Measurements from ENCODE around the gene ITPKB.
"Not testable (repeated sequence)": the region's sequence is repeated elsewhere in the genome, so short reads cannot be mapped to it uniquely, and the experiment has no call there.

The ITPKB gene

DNA sequence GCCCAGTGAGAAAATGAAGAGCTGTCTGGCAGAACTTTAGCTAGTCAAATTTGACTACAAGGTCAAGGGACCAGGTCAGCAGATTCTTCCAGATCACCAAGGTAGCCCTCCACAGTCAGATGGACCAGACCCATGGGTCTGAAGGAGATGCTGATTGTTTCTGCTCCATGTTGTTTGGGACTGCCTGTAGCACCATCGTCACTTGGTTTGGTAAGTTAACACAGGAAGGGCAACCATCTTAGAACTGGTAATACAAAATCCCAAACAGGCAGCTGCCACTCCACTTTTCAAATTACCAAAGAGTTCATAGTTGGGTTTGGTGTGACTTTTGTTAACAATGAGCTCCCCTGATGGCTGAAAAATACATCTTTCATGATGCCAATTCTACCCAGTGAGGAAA, 9.0 kb downstream of the ITPKB start:
- no peak for DNase-seq

DNA sequence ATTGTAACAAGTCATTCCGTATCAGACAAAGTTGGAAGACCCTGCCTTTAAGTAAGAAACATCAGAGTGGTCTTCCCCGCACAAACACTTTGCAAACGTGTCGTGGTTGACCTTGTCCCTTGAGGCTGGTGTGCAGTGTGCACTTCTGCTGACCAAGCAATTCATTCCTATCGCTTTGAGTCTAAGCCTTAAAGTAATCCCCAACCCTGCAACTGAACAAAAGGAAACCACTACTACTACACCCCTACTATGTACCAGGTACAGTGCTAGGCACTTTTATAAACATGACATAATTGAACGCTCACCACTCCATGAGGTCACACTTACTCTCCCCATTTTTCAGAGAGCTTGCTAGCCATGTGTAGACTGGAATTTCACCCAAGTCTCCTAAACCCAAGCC, 10.6 kb downstream of the ITPKB start:
- no peak for DNase-seq

DNA sequence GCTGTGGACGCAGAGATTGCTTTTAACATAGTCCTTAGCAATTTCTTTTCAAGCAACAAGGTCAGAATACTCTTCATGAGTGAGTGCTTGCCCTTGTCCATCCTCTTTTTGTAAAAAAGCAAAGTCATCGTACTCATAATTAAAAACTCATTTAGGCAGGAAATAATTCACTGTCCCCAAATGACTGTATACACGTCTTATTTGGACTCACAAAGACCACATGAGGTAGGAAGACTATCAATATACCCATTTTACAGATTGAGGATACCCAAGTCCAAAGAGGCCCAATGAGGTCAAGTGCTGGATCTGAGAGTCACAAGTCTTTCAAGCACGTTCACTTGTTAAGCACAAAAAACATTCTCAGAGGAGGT, 13.2 kb downstream of the ITPKB start:
- no peak for DNase-seq

GRCh38 chr1:226723657-226724532, 15.2 kb downstream of the ITPKB start:
- DNase-seq, result no peak

DNA sequence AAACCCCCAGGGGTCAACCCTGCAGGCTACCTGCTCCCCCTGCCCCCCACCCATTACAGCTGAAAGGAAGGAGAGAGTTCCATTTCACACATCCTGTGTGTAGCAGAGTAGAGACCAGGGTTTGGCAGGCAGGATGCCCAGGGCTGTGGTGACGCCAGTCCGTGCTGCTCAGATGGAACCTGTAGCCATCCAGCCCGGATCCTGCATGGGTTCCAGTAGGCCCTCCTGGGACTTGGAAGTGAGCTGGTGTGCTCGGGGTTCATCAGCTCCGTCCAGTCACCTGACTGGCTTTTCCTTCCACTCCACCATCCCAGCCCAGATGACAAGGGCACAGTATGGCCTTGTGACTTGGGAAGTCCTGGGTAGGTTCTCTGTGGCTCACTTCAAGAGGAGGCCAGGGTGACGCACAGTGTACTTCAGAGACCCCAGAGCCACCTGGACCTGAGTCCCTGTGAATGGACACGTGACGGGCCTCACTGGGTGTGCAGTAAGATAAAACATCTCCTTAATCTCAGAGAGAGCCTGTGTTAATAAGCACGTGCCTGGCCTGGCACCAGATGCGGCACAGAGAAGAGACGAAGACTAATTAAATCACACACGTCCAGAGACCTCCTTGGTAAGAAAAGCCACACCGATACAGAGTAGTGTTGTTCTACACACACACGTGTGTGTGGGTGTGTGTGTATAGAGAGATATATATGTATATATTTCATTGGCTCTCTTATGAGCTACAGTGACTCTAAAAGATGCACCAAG, 16.0 kb downstream of the ITPKB start:
- DNase-seq, result no peak

DNA sequence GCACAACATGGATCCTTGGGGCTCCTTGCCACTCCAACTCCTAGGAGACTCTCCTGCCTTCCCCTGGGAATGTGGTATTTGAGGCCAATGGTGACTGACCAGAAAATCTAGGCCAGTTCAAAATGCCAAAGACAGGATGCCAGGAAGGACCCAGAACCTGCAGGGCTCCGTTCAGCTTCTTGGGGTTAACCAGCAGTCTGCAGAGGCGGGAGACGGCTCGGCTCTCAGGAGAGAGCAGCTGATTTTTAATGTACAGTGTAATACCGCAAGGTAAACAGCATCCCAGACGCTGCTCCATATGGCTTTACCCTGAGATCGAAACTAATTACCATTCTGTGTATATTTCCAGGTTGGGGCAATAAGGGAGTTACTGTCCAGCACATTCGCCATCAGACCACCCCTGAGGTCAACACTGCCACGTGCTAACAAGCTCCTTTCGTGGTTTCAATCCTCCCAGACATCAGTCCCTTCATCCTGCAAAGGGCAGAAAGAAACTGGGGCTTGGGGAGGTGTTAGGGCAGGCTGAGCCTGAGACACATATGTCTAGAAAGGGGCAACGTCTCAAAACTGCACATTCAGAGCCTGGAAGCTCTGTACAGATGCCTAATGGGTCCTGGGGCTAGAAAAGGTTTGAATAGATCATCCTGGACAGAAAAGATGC, 16.7 kb downstream of the ITPKB start:
- DNase-seq, result no peak

DNA sequence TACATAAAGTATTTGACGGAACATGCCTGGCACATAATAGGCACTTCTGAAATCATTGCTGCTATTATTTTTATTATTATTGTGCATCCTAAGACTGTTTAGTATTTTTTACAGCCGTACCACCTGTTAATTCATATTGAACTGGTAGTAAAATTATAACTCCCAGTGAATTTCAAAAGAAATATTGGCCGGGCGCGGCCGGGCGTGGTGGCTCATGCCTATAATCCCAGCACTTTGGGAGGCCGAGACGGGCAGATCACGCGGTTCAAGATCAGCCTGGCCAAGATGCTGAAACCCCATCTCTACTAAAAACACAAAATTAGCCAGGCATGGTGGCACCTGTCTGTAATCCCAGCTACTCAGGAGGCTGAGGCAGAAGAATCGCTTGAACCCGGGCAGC, 18.5 kb downstream of the ITPKB start:
- DNase-seq, result not testable (repeated sequence)

GRCh38 chr1:226719596-226720387, 19.3 kb downstream of the ITPKB start:
- no peak for DNase-seq

- DNase-seq, result no peak
Observed at GRCh38 chr1:226717256-226717909, 21.7 kb downstream of the ITPKB start.

GRCh38 chr1:226716577-226716976, 22.5 kb downstream of the ITPKB start:
- DNase-seq, result no peak

DNA sequence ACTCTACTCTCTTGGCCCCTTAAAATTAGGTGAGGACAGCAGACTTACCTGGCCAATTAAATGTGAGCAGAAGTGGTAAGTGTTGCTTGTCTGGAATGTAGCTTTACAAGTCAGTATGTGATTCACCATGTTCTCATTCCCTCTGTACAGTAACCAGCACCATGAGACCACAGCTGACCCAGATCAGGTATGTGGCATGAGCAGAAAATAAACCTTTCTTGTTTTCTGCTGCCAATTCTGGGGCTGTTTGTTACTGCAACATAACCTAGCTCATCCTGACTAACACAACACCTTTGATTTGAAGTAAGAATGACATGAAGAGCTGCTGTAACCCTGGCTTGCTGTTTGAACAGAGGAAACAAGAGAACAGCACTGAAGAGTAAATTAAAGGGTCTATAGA, 24.9 kb downstream of the ITPKB start:
- no peak for DNase-seq

DNA sequence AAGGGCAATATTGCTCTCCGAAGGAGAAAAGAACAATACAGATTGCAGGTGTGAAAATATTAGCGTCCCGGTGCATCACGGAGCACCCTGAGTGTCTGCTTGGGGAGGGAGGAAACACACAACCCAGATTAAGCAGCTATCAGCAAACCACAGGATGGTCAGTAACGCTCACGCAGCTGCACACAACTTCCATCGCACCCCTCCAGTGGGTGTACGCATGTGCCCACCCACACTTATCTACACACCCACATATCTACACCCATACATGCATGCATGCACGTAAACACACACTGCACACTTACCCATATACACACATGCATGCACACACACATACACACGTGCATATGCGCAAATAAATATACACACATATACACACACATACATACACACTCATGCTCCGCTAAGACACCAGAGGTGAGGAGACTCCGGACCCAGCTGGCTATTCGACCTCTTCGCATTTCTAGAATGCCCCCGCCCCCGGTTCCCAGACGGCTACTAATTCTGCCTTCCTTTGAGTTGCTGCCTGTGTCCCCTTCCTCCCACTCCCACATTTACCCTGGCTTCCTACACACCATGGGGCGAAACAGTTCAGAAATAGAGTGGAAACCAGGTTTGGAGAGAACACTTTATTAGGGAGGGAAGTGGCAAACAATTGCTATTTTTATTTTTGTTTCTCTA, 26.2 kb downstream of the ITPKB start:
- DNase-seq, result no peak

DNA sequence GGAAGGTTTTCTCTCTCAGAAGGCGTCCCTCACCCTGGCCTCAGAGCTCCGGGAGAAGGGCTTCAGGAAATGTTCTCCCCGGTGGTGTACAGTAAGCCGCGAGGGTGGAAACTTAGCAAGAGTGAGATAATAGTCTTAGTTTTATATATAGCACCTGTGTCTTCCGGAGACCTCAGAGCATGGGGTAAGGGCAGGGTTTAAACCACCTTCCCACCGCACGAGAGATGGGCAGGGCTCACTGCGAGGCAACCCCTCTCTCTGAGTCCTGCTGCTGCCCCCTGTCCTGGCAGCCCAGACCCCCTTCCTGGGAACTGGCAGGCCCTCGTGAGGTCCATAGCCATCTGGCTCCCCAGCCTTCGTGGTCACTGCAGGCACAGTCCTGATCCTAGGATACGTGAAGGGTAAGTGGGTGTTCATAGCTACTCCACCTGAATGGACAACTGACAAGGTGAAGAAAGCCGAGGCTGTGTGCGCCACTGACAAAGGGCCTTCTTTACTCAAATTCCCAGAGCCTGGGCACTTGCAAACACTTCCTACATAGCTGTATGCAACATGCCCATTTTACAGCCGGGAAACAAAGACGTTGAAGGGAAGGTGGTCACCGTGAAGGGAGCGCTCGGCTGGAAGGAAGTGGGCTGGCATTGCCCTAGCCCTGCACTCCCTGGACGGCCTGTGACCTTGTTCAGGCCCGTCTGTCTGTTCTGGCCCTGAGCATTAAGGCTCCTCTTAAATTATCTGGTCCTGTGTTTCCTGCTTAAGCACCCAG, 26.9 kb downstream of the ITPKB start:
- DNase-seq, result no peak

DNA sequence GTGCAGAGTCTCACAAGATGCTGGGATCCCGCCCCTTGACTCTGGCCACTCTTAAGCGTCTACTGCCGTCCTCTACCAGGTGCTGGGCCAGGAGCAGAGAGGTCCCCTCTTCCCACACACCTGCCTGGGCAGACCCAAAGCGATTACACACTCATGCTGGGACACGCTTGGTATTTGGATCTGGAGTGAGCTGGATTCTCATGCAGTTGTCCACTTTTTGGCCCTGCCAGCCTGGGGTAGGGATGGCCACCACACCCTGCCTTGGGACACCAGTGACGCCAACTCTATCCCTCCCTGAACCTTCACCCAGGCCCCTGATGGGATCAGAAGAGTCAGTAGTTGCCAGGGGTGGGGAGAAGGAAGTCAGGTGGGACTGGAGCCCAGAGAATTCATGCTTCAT, 28.6 kb downstream of the ITPKB start:
- no peak for DNase-seq

- DNase-seq, result no peak
Observed at GRCh38 chr1:226709953-226710352, 29.1 kb downstream of the ITPKB start.

- DNase-seq, result no peak
Observed at GRCh38 chr1:226708967-226709396, 30.1 kb downstream of the ITPKB start.

DNA sequence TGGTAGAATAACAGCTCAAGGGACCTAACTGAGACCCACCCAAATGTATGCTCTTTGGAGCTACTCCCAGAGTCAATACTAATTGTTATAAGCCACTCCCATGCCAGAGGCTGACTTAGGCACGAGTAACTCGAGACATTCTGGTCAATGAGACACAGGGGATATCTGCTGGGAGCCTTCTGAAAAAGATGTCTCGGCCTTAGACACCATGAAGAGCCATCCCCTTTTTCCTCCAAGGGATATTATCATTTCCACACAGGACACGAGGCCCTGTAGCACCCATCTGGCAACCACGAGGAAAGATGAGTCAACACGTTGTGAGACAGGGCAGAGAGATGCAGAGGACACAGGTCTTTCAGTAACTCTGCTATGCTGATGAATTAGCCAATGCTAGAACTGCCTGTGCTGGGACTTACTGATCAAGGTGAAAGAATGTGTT, 30.7 kb downstream of the ITPKB start:
- no peak for DNase-seq

- DNase-seq, result no peak
Observed at GRCh38 chr1:226706684-226707083, 32.4 kb downstream of the ITPKB start.

GRCh38 chr1:226704169-226704937, 34.7 kb downstream of the ITPKB start:
- no peak for DNase-seq

Data from cortex of kidney (tissue), 1 donor.